H9 (cell line): ENCODE measurements around the gene PTTG1. TPM values are rescaled to one million over a fixed set of nuclear protein-coding genes. Genes with fewer than 3 reads are reported as not detected.

ENCODE experiments used
- DNase-seq: peaks from one replicate; pipeline ENCODE4 v3.0.0-alpha.2; 2017
- H2AFZ ChIP-seq: one replicate; pipeline ENCODE4 v1.6.1; 2013; ENCODE audit warnings: mild to moderate bottlenecking, low read length, control low read depth, moderate library complexity
- H2AK5ac ChIP-seq: 2 replicates; pipeline ENCODE4 v1.6.1; 2013; ENCODE audit warnings: low read length, control low read depth, mixed read lengths; ENCODE audit not compliant: insufficient read length
- H2BK120ac ChIP-seq: one replicate; pipeline ENCODE4 v1.6.1; 2013; ENCODE audit warnings: low read depth, mild to moderate bottlenecking, low read length, control low read depth, inconsistent platforms; ENCODE audit not compliant: poor library complexity, severe bottlenecking
- H2BK12ac ChIP-seq: 2 replicates; pipeline ENCODE4 v1.6.1; 2013; ENCODE audit warnings: low read length, control low read depth, mixed read lengths, low read depth; ENCODE audit not compliant: insufficient read length
- H2BK15ac ChIP-seq: 2 replicates; pipeline ENCODE4 v1.6.1; 2013; ENCODE audit warnings: low read depth, low read length, control low read depth
- H2BK20ac ChIP-seq: one replicate; pipeline ENCODE4 v1.6.1; 2013; ENCODE audit warnings: low read depth, mild to moderate bottlenecking, low read length, control low read depth, inconsistent platforms; ENCODE audit not compliant: poor library complexity, severe bottlenecking
- H2BK5ac ChIP-seq: 2 replicates; pipeline ENCODE4 v1.6.1; 2013; ENCODE audit warnings: low read length, control low read depth, mixed read lengths; ENCODE audit not compliant: insufficient read length
- H3K14ac ChIP-seq: 2 replicates; pipeline ENCODE4 v1.6.1; 2013; ENCODE audit warnings: low read length, control low read depth; ENCODE audit not compliant: insufficient read depth
- H3K18ac ChIP-seq: 2 replicates; pipeline ENCODE4 v1.6.1; 2013; ENCODE audit warnings: low read depth, mild to moderate bottlenecking, mixed read lengths, low read length, control low read depth; ENCODE audit not compliant: insufficient read length
- H3K23ac ChIP-seq: 2 replicates; pipeline ENCODE4 v1.6.1; 2013; ENCODE audit warnings: low read length, control low read depth, mixed read lengths, low read depth; ENCODE audit not compliant: insufficient read length
- H3K23me2 ChIP-seq: 2 replicates; pipeline ENCODE4 v1.6.1; 2013; ENCODE audit warnings: low read depth, mild to moderate bottlenecking, mixed read lengths, low read length, control low read depth; ENCODE audit not compliant: insufficient read length, poor library complexity, severe bottlenecking
- H3K27ac ChIP-seq: 2 replicates; pipeline ENCODE4 v1.5.1; 2013; ENCODE audit warnings: low read length, control low read depth, mixed read lengths, low read depth; ENCODE audit not compliant: insufficient read length
- H3K27me3 ChIP-seq: 2 replicates; pipeline ENCODE4 v1.6.1; 2013; ENCODE audit warnings: low read length, control low read depth, inconsistent platforms; ENCODE audit not compliant: insufficient read depth
- H3K4ac ChIP-seq: 2 replicates; pipeline ENCODE4 v1.6.1; 2013; ENCODE audit warnings: low read depth, mild to moderate bottlenecking, control low read depth, inconsistent platforms, low read length, moderate library complexity
- H3K4me1 ChIP-seq: 2 replicates; pipeline ENCODE4 v1.6.1; 2013; ENCODE audit warnings: low read length, control low read depth, inconsistent platforms; ENCODE audit not compliant: insufficient read depth
- H3K4me2 ChIP-seq: 2 replicates; pipeline ENCODE4 v1.6.1; 2013; ENCODE audit warnings: low read length, control low read depth, mixed read lengths; ENCODE audit not compliant: insufficient read length, insufficient read depth
- H3K56ac ChIP-seq: 2 replicates; pipeline ENCODE4 v1.6.1; 2013; ENCODE audit warnings: low read depth, mild to moderate bottlenecking, mixed read lengths, low read length, control low read depth; ENCODE audit not compliant: insufficient read length
- H3K79me1 ChIP-seq: 2 replicates; pipeline ENCODE4 v1.6.1; 2013; ENCODE audit warnings: low read depth, mild to moderate bottlenecking, moderate library complexity, low read length, control low read depth, inconsistent platforms; ENCODE audit not compliant: insufficient read depth, poor library complexity, severe bottlenecking
- H3K79me2 ChIP-seq: 2 replicates; pipeline ENCODE4 v1.6.1; 2013; ENCODE audit warnings: low read length, control low read depth, inconsistent platforms; ENCODE audit not compliant: insufficient read depth
- H3K9ac ChIP-seq: 2 replicates; pipeline ENCODE4 v1.6.1; 2013; ENCODE audit warnings: low read length, control low read depth, mixed read lengths; ENCODE audit not compliant: insufficient read length; ENCODE audit errors: extremely low read depth
- H3K9me3 ChIP-seq: one replicate; pipeline ENCODE4 v1.6.1; 2013; ENCODE audit warnings: low read depth, low read length, inconsistent platforms; ENCODE audit not compliant: control insufficient read depth
- H3T11ph ChIP-seq: one replicate; pipeline ENCODE4 v1.6.1; 2013; ENCODE audit warnings: mild to moderate bottlenecking, low read length, control low read depth, inconsistent platforms
- H4K20me1 ChIP-seq: one replicate; pipeline ENCODE4 v1.6.1; 2013; ENCODE audit not compliant: control insufficient read depth, insufficient read length, insufficient read depth
- H4K5ac ChIP-seq: 2 replicates; pipeline ENCODE4 v1.6.1; 2013; ENCODE audit warnings: low read depth, mild to moderate bottlenecking, mixed read lengths, low read length, control low read depth; ENCODE audit not compliant: insufficient read length
- H4K8ac ChIP-seq: replicated peaks from 2 replicates; pipeline ENCODE4 v1.6.1; 2013; ENCODE audit warnings: low read length, control low read depth, mixed read lengths, low read depth; ENCODE audit not compliant: insufficient read length
- H4K91ac ChIP-seq: 2 replicates; pipeline ENCODE4 v1.6.1; 2013; ENCODE audit warnings: low read depth, mild to moderate bottlenecking, moderate library complexity, mixed read lengths, low read length, control low read depth; ENCODE audit not compliant: insufficient read length
- H3K27ac Mint-ChIP-seq, 3 experiments: 2 replicates in 2 of 3; 3 replicates in 1 of 3; pipeline ENCODE4 v1.8.0; 2020 to 2021; ENCODE audit warnings: mixed read lengths in 3 of 3, mild to moderate bottlenecking in 1 of 3, moderate library complexity in 1 of 3
- H3K27me3 Mint-ChIP-seq: 2 replicates; pipeline ENCODE4 v1.8.0; 2021; ENCODE audit warnings: low read depth, mild to moderate bottlenecking, moderate library complexity, mixed read lengths
- H3K36me3 Mint-ChIP-seq, 3 experiments: 2 replicates in 2 of 3; 3 replicates in 1 of 3; pipeline ENCODE4 v1.8.0; 2020 to 2021; ENCODE audit warnings: low read depth in 3 of 3, mixed read lengths in 3 of 3; ENCODE audit not compliant: insufficient read depth in 1 of 3
- H3K4me1 Mint-ChIP-seq, 2 experiments: 2 replicates each; pipeline ENCODE4 v1.8.0; 2020; ENCODE audit warnings: mixed read lengths in 2 of 2
- H3K4me3 Mint-ChIP-seq, 2 experiments: 2 replicates in 1 of 2; 3 replicates in 1 of 2; pipeline ENCODE4 v1.8.0; 2020 to 2021; ENCODE audit warnings: mild to moderate bottlenecking in 2 of 2, mixed read lengths in 2 of 2, moderate library complexity in 1 of 2
- H3K9me3 Mint-ChIP-seq, 2 experiments: 2 replicates in 1 of 2; 3 replicates in 1 of 2; pipeline ENCODE4 v1.8.0; 2020; ENCODE audit warnings: mild to moderate bottlenecking in 2 of 2, mixed read lengths in 2 of 2, moderate library complexity in 1 of 2
- total RNA-seq: library from RNA; stranded (reverse); gene quantifications from 2 replicates; pipeline ENCODE4 v1.2.1, GENCODE V29; 2021
- TF ChIP-seq, protein P1 (sequence below): fragments of 200-600 bp; sonication (generic); conservative IDR thresholded peaks from 3 replicates; pipeline ENCODE4 v1.8.0; 2021; ENCODE audit warnings: antibody characterized with exemption, mild to moderate bottlenecking

PTTG1 gene
- total RNA-seq, 1 experiment from 2014 or later = 279 TPM

GRCh38 chr5:160376416-160376815 lies 45.2 kb upstream of the PTTG1 start:
- H3K4me2 ChIP-seq = no peak overlapping the region
- H3K79me2 ChIP-seq = no peaks in the 10 kb centered on the region
- H3K14ac ChIP-seq = no peak overlapping the region
- no peak overlapping the region for H2BK12ac ChIP-seq
- H3K4ac ChIP-seq = no peak overlapping the region
- no peak overlapping the region for H2BK120ac ChIP-seq
- no peak overlapping the region for H3K27ac Mint-ChIP-seq
- no peak overlapping the region for H2AK5ac ChIP-seq
- peaks cover 30% of the 10 kb centered on the region for H3K27me3 Mint-ChIP-seq
- H4K5ac ChIP-seq = no peak overlapping the region
- H3K18ac ChIP-seq = no peak overlapping the region
- H4K8ac ChIP-seq = no peak overlapping the region
- no peaks in the 10 kb centered on the region for H3K9me3 ChIP-seq
- no peak overlapping the region for H3K56ac ChIP-seq
- H3K27ac ChIP-seq = no peak overlapping the region
- H3K23me2 ChIP-seq = no peaks in the 10 kb centered on the region
- no peak overlapping the region for H3K23ac ChIP-seq
- TF ChIP-seq, protein P1, sequence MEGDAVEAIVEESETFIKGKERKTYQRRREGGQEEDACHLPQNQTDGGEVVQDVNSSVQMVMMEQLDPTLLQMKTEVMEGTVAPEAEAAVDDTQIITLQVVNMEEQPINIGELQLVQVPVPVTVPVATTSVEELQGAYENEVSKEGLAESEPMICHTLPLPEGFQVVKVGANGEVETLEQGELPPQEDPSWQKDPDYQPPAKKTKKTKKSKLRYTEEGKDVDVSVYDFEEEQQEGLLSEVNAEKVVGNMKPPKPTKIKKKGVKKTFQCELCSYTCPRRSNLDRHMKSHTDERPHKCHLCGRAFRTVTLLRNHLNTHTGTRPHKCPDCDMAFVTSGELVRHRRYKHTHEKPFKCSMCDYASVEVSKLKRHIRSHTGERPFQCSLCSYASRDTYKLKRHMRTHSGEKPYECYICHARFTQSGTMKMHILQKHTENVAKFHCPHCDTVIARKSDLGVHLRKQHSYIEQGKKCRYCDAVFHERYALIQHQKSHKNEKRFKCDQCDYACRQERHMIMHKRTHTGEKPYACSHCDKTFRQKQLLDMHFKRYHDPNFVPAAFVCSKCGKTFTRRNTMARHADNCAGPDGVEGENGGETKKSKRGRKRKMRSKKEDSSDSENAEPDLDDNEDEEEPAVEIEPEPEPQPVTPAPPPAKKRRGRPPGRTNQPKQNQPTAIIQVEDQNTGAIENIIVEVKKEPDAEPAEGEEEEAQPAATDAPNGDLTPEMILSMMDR = no peak
- no peak overlapping the region for H2BK15ac ChIP-seq
- no peak overlapping the region for H2BK20ac ChIP-seq
- no peak overlapping the region for H3T11ph ChIP-seq
- no peak overlapping the region for H4K91ac ChIP-seq
- H2AFZ ChIP-seq = no peak overlapping the region
- H3K36me3 Mint-ChIP-seq = no peaks in the 10 kb centered on the region
- H4K20me1 ChIP-seq = no peaks in the 10 kb centered on the region
- no peak overlapping the region for H3K9ac ChIP-seq
- H2BK5ac ChIP-seq = no peak overlapping the region
- H3K9me3 Mint-ChIP-seq = no peaks in the 10 kb centered on the region
- no peak overlapping the region for H3K4me3 Mint-ChIP-seq
- no peaks in the 10 kb centered on the region for H3K79me1 ChIP-seq
- H3K27me3 ChIP-seq = no peaks in the 10 kb centered on the region
- H3K4me1 Mint-ChIP-seq = peaks cover 11% of the 10 kb centered on the region in 2 experiments
- no peak for DNase-seq
- H3K4me1 ChIP-seq = no peaks in the 10 kb centered on the region
